A673 (cell line): ENCODE measurements around the gene ATF2. TPM values are rescaled to one million over a fixed set of nuclear protein-coding genes. Genes with fewer than 3 reads are reported as not detected.

Source experiments
- BruUV-seq: library from RNA; stranded (reverse); fragments of 400-500 nt; replicated peaks from 2 replicates; lab custom pipeline; 2021; lab: Mats Ljungman, UMichigan
- CTCF ChIA-PET: fragments of 300-600 bp; sonication (Branson Sonifier 250); formaldehyde crosslinking; loops from one replicate; lab custom pipeline; 2022; ENCODE audit warnings: antibody characterized with exemption; lab: Charles Lee
- POLR2A ChIA-PET: fragments of 300-600 bp; sonication (Branson Sonifier 250); formaldehyde crosslinking; loops from one replicate; lab custom pipeline; 2022; ENCODE audit warnings: antibody characterized with exemption; ENCODE audit not compliant: low non-redundant PET; lab: Charles Lee
- DNase-seq: peaks from one replicate; pipeline ENCODE4 v3.0.0-alpha.2; 2015; ENCODE audit warnings: low spot score
- H3K27ac ChIP-seq: fragments of 200-600 bp; sonication (generic); 2 replicates; pipeline ENCODE4 v1.5.1; 2016; ENCODE audit warnings: mixed run types, low read depth, mild to moderate bottlenecking, mixed read lengths, antibody characterized with exemption, low read length; ENCODE audit not compliant: poor library complexity, severe bottlenecking
- H3K27me3 ChIP-seq: fragments of 200-600 bp; sonication (generic); replicated peaks from 2 replicates; pipeline ENCODE4 v1.6.1; 2017; ENCODE audit warnings: mixed run types, low read depth, mild to moderate bottlenecking, mixed read lengths, antibody characterized with exemption, low read length; ENCODE audit not compliant: insufficient read depth, poor library complexity
- H3K36me3 ChIP-seq: fragments of 200-600 bp; sonication (generic); 2 replicates; pipeline ENCODE4 v1.6.1; 2016; ENCODE audit warnings: mixed run types, mild to moderate bottlenecking, mixed read lengths, antibody characterized with exemption, low read length; ENCODE audit not compliant: insufficient read depth, poor library complexity, severe bottlenecking
- H3K4me1 ChIP-seq: fragments of 200-600 bp; sonication (generic); 2 replicates; pipeline ENCODE4 v1.6.1; 2017; ENCODE audit warnings: mixed run types, mild to moderate bottlenecking, mixed read lengths, antibody characterized with exemption, low read length; ENCODE audit not compliant: insufficient read depth, poor library complexity, severe bottlenecking
- H3K4me3 ChIP-seq: fragments of 200-600 bp; sonication (generic); 2 replicates; pipeline ENCODE4 v1.5.1; 2016; ENCODE audit warnings: low read depth, mixed run types, mild to moderate bottlenecking, mixed read lengths, low read length; ENCODE audit not compliant: poor library complexity, severe bottlenecking
- H3K9me3 ChIP-seq: fragments of 200-600 bp; sonication (generic); 2 replicates; pipeline ENCODE4 v1.6.1; 2016; ENCODE audit warnings: mixed run types, low read depth, mild to moderate bottlenecking, mixed read lengths, antibody characterized with exemption, low read length; ENCODE audit not compliant: poor library complexity, severe bottlenecking
- EZH2 ChIP-seq: fragments of 200-600 bp; sonication (generic); IDR thresholded peaks from 2 replicates; pipeline ENCODE4 v1.6.1; 2017; ENCODE audit warnings: borderline replicate concordance, low read depth, mild to moderate bottlenecking, mixed read lengths, antibody characterized with exemption, low read length; ENCODE audit not compliant: poor library complexity, severe bottlenecking
- intact Hi-C: fragments of 100-400 bp; cut with micrococcal nuclease; formaldehyde crosslinking; loops from one replicate; pipeline ENCODE4 v1.10.0; 2022; ENCODE audit not compliant: unreplicated experiment
- total RNA-seq: library from RNA; stranded (reverse); gene quantifications from 2 replicates; pipeline ENCODE4 v1.2.3, GENCODE V29; 2021
- TF ChIP-seq, protein P1 (sequence below): fragments of 300-800, 200-600 bp; sonication (generic); conservative IDR thresholded peaks from 2 replicates; pipeline ENCODE4 v1.5.1; 2017; ENCODE audit warnings: low read depth, mild to moderate bottlenecking, antibody characterized with exemption, low read length, moderate library complexity, mixed read lengths

Gene ATF2
- total RNA-seq, 1 experiment from 2014 or later: 50.3 TPM

DNA sequence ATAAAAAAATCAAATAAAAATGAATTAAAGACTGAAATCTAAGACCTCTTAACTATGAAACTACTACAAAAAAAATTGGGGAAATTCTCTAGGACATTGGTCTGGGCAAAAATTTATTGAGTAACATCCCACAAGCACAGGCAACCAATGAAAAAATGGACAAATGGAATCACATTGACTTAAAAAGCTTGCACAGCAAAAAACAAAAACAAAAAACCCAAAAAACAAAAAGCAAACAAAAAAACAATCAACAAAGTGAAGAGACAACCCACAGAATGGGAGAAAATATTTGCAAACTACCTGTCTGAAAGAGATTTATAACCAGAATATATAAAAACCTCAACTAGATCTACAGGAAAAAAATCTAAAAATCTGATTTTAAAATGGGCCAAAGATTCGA lies 99.5 kb downstream of the ATF2 start:
- Histone ChIP-seq H3K9me3 (no peaks in the 10 kb centered on the region), H3K27ac (no peak overlapping the region), H3K4me3 (no peak overlapping the region), H3K36me3 (no peaks in the 10 kb centered on the region), H3K27me3 (no peaks in the 10 kb centered on the region), H3K4me1 (no peaks in the 10 kb centered on the region)
- DNase-seq: no peak
- intact Hi-C loops: no loop called here
- ChIA-PET CTCF (no interaction called here), POLR2A (no interaction called here)
- no TSS peak for BruUV-seq
- TF ChIP-seq, protein P1, sequence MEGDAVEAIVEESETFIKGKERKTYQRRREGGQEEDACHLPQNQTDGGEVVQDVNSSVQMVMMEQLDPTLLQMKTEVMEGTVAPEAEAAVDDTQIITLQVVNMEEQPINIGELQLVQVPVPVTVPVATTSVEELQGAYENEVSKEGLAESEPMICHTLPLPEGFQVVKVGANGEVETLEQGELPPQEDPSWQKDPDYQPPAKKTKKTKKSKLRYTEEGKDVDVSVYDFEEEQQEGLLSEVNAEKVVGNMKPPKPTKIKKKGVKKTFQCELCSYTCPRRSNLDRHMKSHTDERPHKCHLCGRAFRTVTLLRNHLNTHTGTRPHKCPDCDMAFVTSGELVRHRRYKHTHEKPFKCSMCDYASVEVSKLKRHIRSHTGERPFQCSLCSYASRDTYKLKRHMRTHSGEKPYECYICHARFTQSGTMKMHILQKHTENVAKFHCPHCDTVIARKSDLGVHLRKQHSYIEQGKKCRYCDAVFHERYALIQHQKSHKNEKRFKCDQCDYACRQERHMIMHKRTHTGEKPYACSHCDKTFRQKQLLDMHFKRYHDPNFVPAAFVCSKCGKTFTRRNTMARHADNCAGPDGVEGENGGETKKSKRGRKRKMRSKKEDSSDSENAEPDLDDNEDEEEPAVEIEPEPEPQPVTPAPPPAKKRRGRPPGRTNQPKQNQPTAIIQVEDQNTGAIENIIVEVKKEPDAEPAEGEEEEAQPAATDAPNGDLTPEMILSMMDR: no peak
- no peak for TF ChIP-seq EZH2

DNA sequence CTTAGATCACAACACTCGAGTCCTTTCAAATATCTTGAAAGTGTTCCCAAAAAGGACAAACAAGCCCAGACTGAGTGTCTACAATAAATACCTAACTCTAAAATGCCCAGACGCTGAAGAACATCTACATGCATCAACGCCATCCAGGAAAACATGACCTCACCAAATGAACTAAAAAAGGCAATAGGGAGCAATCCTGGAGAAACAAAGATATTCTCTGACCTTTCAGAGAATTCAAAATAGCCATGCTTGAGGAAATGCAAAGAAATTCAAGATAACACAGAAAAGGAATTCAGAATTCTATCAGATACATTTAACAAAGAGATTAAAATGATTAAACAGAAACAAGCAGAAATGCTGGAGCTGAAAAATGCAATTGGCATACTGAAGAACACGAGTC lies 101.6 kb downstream of the ATF2 start:
- TF ChIP-seq, protein P1: no peak
- TF ChIP-seq EZH2: no peak
- no peak overlapping the region for H3K27ac ChIP-seq
- no peaks in the 10 kb centered on the region for H3K27me3 ChIP-seq
- H3K9me3 ChIP-seq: no peaks in the 10 kb centered on the region
- no peaks in the 10 kb centered on the region for H3K4me1 ChIP-seq
- no TSS peak for BruUV-seq
- CTCF ChIA-PET: no interaction called here
- POLR2A ChIA-PET: no interaction called here
- H3K4me3 ChIP-seq: no peak overlapping the region
- no peaks in the 10 kb centered on the region for H3K36me3 ChIP-seq
- intact Hi-C loops: no loop called here
- no peak for DNase-seq

DNA sequence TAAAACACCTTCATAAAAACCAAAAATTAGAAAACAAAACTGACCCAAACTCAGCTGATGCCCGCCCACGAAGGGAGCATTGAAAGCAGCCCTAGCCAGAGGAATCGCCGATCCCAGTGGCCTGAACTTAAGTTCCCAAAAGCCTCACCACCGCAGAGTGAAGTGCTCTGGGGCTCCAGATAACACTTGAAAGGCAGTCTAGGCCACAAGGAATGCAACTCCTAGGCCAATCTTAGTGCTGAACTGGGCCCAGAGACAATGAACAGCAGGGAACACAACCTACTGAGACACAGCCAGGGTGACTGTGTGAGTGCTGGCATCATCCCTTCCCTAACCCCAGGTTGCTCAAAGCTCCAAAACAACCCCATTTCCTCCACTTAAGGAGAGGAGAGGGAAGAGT lies 103.2 kb downstream of the ATF2 start:
- TF ChIP-seq, protein P1: no peak
- TF ChIP-seq EZH2: no peak
- Histone ChIP-seq H3K4me3 (no peak overlapping the region), H3K4me1 (no peaks in the 10 kb centered on the region), H3K9me3 (no peaks in the 10 kb centered on the region), H3K27ac (no peak overlapping the region), H3K36me3 (no peaks in the 10 kb centered on the region), H3K27me3 (no peaks in the 10 kb centered on the region)
- DNase-seq: no peak
- ChIA-PET CTCF (no interaction called here), POLR2A (no interaction called here)
- no TSS peak for BruUV-seq
- intact Hi-C loops: no loop called here
